ENCODE results near the gene LRRC4B. TPM values are rescaled to one million over a fixed set of nuclear protein-coding genes. Genes with fewer than 3 reads are reported as not detected.

Gene LRRC4B
- total and polyA plus RNA-seq, 2 of the 13 experiments (the other 11 are each of a cell fraction or from before 2014, with no cell fraction given) = not detected

DNA sequence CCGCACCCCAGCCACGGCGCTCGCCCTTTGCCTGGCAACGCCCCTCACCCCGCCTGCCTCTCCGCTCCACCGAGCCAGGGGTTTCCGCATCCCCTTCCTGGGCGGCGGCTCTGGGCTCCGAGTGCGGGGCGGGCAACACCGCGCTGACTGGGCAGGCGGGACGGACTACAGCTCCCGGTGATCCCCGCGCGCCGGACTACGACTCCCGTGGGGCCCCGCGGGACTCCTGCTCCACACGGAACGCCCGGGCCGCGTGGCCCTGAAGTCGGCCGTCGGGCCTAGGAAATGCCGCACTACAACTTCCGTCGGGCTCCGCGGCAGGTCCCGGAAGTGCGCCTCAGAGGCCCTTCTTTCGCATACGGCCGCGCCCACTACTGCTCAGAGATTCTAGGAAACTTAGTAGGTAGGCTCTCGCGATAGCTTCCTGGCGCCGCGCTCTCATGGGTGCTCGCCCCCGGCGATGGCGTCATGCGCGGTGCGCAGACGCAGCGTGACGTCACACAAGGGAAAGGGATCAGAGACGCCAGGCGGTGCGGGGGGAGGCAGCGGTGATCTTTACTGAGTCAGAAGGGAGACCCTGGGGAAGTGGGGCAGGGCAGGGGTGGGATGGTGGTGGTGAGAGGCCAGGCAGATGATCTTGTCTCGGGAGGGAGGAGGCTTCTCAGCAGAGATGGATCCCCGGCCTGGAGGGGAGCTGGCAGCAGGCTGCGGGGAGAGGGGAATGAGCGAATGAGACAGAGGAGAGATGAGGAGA, 57.0 kb downstream of the LRRC4B start, which contains the start of gene JOSD2 (continued):
- TF ChIP-seq ZNF569 (CRISPR knock-in tag; IDR thresholded peaks at IDR 0.05; ENCODE audit: borderline replicate concordance) = no peak
- TF ChIP-seq NR2F6 (IDR thresholded peaks at IDR 0.05) = no peak
- TF ChIP-seq NR2F6 (CRISPR knock-in tag; IDR thresholded peaks at IDR 0.05) = 0 out of 2 replicates have a peak, but pooled peaks have one; percentile 12
- no peak for TF ChIP-seq IKZF1 (IDR thresholded peaks at IDR 0.05)
- peak; percentile 46; the same call in 1 of the 2 replicates for TF ChIP-seq NFYC (CRISPR knock-in tag; IDR thresholded peaks at IDR 0.05)
- no peak; the same call in 1 of the 2 replicates for TF ChIP-seq ZSCAN21 (CRISPR knock-in tag; IDR thresholded peaks at IDR 0.05; ENCODE audit: borderline replicate concordance)
- TF ChIP-seq, protein P1, sequence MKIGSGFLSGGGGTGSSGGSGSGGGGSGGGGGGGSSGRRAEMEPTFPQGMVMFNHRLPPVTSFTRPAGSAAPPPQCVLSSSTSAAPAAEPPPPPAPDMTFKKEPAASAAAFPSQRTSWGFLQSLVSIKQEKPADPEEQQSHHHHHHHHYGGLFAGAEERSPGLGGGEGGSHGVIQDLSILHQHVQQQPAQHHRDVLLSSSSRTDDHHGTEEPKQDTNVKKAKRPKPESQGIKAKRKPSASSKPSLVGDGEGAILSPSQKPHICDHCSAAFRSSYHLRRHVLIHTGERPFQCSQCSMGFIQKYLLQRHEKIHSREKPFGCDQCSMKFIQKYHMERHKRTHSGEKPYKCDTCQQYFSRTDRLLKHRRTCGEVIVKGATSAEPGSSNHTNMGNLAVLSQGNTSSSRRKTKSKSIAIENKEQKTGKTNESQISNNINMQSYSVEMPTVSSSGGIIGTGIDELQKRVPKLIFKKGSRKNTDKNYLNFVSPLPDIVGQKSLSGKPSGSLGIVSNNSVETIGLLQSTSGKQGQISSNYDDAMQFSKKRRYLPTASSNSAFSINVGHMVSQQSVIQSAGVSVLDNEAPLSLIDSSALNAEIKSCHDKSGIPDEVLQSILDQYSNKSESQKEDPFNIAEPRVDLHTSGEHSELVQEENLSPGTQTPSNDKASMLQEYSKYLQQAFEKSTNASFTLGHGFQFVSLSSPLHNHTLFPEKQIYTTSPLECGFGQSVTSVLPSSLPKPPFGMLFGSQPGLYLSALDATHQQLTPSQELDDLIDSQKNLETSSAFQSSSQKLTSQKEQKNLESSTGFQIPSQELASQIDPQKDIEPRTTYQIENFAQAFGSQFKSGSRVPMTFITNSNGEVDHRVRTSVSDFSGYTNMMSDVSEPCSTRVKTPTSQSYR (CRISPR knock-in tag; IDR thresholded peaks at IDR 0.05; ENCODE audit: borderline replicate concordance) = no peak
- TF ChIP-seq TEAD2 (CRISPR knock-in tag; IDR thresholded peaks at IDR 0.05) = no peak
- TF ChIP-seq ZNF296 (CRISPR knock-in tag; conservative IDR thresholded peaks at IDR 0.05) = no peak
- peak; percentile 99 for TF ChIP-seq ZBTB21 (CRISPR knock-in tag; IDR thresholded peaks at IDR 0.05)
- TF ChIP-seq ZNF530 (CRISPR knock-in tag; IDR thresholded peaks at IDR 0.05; ENCODE audit: low read depth) = no peak
- TF ChIP-seq ZNF253 (CRISPR knock-in tag; IDR thresholded peaks at IDR 0.05; ENCODE audit: borderline replicate concordance) = no peak
- no peak for TF ChIP-seq TAF15 (IDR thresholded peaks at IDR 0.05; ENCODE audit: low read depth, low read length, poor library complexity, severe bottlenecking)
- TF ChIP-seq ZNF232 (CRISPR knock-in tag; IDR thresholded peaks at IDR 0.05; ENCODE audit: borderline replicate concordance) = no peak
- no peak for TF ChIP-seq ZNF619 (CRISPR knock-in tag; IDR thresholded peaks at IDR 0.05)
- TF ChIP-seq EP300 (IDR thresholded peaks at IDR 0.05; ENCODE audit: low read depth in 2 of 2, low read length in 2 of 2) = no peak
- TF ChIP-seq EP300 (CRISPR knock-in tag; IDR thresholded peaks at IDR 0.05; ENCODE audit: borderline replicate concordance) = no peak
- TF ChIP-seq, protein P2, sequence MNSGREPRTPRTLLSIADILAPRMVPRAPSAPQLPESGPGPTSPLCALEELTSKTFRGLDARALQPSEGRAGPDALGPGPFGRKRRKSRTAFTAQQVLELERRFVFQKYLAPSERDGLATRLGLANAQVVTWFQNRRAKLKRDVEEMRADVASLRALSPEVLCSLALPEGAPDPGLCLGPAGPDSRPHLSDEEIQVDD (CRISPR knock-in tag; IDR thresholded peaks at IDR 0.05; ENCODE audit: borderline replicate concordance) = no peak
- TF ChIP-seq RBAK (CRISPR knock-in tag; IDR thresholded peaks at IDR 0.05) = no peak
- TF ChIP-seq POLR2G (IDR thresholded peaks at IDR 0.05; ENCODE audit: low read depth, low read length) = peak; percentile 35; the same call in 1 of the 2 replicates
- 0 out of 2 replicates have a peak, but pooled peaks have one; percentile 34 for TF ChIP-seq ZNF709 (CRISPR knock-in tag; IDR thresholded peaks at IDR 0.05)
- no peak for TF ChIP-seq ZZZ3 (CRISPR knock-in tag; IDR thresholded peaks at IDR 0.05; ENCODE audit: borderline replicate concordance)
- peak; percentile 93 for TF ChIP-seq CHD2 (IDR thresholded peaks at IDR 0.05; ENCODE audit: low read depth, low read length)
- TF ChIP-seq, protein P3, sequence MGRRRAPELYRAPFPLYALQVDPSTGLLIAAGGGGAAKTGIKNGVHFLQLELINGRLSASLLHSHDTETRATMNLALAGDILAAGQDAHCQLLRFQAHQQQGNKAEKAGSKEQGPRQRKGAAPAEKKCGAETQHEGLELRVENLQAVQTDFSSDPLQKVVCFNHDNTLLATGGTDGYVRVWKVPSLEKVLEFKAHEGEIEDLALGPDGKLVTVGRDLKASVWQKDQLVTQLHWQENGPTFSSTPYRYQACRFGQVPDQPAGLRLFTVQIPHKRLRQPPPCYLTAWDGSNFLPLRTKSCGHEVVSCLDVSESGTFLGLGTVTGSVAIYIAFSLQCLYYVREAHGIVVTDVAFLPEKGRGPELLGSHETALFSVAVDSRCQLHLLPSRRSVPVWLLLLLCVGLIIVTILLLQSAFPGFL (CRISPR knock-in tag; IDR thresholded peaks at IDR 0.05) = no peak
- no peak for TF ChIP-seq ZFP36L1 (CRISPR knock-in tag; IDR thresholded peaks at IDR 0.05)
- no peak for TF ChIP-seq ZNF713 (CRISPR knock-in tag; IDR thresholded peaks at IDR 0.05)
- TF ChIP-seq KLF11 (CRISPR knock-in tag; IDR thresholded peaks at IDR 0.05) = peak; percentile 56; the same call in 1 of the 2 replicates
- TF ChIP-seq ZBTB8A (CRISPR knock-in tag; IDR thresholded peaks at IDR 0.05; ENCODE audit: borderline replicate concordance, low read depth) = no peak

Data from HepG2 (cell line).